HG03342 (cell line): Measurements from ENCODE around the gene EPHA6.
"Not testable (repeated sequence)": the region's sequence is repeated elsewhere in the genome, so short reads cannot be mapped to it uniquely, and the experiment has no call there.

ENCODE experiments used
- ATAC-seq: cut with Tn5 transposase; IDR thresholded peaks from one replicate; pipeline ENCODE4 v1.9.1; 2021; ENCODE audit warnings: mild to moderate bottlenecking, moderate library complexity; ENCODE audit not compliant: unreplicated experiment

Gene EPHA6

DNA sequence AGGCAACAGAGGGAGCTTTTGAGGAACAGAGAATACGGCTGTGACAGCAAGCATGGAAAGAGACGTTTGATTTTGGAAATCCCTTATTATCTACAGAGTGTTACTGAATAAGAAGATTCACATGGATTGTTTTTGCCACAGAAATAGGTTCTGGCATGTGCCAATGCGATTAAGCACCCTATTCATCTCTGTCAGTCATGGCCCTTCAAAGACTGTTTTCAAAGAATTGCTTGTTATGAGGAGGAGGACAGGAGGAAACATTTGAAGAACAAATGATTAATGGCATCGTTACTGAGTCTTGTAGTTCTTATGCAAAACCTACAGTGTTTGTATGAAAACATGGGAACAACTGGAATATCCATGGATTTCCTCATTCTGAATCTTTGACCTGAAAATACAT, 86.2 kb downstream of the EPHA6 start:
- no peak for ATAC-seq

DNA sequence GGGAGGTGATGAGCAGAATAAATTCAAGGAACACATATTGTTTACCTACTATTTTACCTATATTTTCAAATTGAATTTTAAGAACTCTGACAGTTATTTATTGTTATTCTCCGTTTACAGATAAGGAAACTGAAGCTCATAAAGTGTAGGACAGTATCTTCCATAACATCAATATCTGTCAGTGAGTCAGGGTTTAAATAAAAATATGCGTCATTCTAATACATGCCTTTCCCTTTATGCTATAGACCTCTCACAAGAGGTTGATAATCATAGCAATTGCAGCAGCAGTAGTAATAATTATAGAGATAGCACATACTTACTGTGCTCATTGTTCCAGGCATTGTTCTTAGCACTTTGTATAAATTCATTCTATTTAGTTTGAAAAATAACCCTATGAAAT, 101.1 kb downstream of the EPHA6 start:
- no peak for ATAC-seq

DNA sequence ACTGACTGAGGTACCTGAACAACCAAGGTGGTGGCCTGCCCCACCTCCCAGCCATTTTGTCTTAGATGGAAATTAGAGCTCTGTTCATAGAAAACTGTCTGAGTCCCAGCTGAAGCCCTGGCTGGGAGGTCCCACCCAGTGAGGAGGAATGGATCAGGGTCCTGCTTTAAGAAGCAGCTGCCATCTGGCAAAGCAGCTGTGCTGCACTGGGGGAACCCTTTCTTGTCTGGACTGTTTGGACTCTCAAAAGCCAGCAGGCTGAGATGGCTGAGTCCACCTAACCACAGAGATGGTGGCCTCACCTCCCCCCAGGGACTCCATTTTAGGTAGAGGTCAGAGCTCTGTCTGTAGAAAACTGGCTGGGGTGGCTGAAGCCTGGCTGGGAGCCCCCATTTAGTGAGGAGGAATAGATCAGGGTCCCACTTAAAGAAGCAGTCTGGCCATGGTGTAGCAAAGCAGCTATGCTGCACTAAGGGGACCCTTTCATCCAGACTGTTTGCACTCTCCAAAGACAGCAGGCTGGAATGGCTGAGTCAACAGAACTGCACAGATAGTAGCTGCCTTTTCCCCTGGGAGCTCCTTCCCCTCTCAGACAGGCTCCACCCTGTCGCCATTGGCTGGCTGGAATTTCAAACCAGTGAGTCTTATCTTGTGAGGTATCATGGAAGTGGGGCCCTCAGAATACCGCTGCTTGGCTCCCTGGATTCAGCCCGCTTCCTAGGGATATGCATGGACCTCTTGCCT, 116.9 kb downstream of the EPHA6 start:
- ATAC-seq = no peak

DNA sequence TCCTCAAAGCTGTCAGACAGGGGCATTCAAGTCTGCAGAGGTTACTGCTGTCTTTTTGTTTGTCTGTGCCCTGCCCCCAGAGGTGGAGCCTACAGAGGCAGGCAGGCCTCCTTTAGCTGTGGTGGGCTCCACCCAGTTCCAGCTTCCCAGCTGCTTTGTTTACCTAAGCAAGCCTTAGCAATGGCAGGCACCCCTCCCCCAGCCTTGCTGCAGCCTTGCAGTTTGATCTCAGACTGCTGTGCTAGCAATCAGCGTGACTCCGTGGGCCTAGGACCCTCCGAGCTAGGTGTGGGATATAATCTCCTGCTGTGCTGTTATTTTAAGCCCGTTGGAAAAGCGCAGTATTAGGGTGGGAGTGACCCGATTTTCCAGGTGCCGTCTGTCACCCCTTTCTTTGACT, 127.7 kb downstream of the EPHA6 start:
- not testable (repeated sequence) for ATAC-seq

DNA sequence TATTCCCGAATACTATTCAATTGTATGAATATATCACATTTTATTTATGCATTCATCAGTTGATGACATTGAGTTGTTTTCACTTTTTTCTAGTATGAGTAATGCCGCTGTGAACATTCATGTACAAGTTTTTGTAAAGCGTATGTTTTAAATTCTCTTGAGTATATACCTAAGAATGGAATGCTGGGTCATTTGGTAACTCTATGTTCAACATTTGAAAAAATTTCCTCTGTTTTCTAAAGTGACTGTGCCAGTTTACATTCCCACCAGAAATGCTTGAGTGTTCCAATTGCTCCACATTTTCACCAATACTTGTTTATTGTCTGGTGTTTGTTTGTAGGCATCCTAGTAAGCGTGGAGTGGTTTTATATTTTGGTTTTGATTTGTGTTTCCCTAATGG, 144.5 kb downstream of the EPHA6 start:
- ATAC-seq = no peak

DNA sequence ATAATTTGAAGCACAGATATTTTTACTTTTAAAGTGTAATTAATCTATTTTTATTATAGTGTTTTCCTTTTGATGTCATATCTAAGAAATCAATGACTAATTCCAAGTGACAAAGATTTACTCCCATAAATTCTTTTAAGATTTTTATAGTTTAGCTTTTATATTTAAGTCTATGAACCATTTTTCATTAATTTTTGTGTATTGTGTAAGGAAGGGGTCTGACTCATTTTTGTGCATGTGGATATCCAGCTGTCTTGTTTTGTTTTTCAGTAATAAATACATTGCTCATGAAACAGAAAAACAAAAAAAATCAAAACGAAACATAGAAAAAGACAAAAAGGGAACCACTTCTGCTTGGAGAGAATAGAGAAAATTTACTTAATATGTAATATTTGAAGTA, 145.1 kb downstream of the EPHA6 start:
- ATAC-seq = no peak

DNA sequence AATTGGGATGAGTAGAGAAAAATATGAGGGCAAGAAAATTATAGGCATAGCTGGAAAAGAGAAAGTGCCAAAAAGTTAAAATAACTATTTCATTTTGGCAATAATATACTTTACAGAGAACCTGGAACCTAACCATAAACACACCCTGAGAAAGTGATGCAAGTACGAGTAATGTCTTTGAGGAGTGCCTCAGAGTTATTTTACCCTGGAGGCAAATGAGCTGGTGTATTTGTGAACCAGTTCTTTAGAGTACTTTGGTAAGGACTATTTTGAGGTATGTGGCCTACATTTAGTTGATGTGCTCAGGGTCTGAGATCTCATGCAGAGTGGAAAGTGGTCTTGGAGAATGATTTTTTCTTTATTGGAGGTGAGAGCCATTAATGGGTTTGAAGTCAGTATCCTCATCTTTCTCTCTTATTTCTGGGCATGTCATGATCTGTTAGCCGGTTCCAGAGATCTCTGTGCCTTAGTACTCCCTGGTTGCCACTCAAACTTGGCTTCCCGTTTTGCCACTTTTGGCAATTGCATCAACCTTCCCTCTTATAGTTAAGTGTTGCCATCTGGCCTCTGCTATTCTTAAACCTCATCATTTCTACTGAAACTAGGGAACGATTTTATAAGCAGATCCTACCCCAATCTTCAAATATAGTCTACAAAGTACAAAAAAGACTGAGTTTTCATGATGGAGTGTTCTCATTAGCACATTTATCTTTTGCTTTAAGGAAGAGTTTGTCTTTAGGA, 145.7 kb downstream of the EPHA6 start:
- ATAC-seq = no peak

DNA sequence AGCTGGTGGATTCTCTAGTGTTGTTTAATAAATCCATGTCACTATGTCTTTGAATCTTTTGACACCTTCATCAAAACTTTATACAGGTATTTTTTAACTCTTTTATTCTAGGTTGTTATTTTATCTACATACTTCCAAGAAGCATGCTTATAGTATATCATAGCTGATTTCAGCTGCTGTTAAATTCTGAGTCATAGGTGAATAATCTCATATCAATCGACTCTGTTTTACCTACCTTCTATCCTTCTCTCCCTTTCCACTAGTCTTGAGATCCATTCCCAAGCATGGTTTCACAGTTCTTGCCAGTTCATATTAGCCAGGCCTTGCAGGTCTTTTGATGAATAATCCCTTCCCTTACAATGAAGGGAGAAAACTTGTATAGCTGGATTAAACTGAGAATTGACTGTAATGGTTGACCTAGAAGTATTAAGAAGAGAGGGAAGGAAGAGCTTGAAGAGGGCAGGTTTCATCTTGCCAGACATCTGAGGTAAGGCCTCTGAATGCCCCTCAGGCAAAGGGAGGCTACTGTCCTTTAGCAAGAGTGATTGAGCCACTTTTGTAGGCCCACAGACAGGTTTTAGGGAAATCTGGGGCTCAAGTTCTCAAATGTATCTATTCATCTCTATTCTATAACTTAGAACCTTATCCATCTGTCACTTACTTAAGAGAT, 146.4 kb downstream of the EPHA6 start:
- no peak for ATAC-seq

DNA sequence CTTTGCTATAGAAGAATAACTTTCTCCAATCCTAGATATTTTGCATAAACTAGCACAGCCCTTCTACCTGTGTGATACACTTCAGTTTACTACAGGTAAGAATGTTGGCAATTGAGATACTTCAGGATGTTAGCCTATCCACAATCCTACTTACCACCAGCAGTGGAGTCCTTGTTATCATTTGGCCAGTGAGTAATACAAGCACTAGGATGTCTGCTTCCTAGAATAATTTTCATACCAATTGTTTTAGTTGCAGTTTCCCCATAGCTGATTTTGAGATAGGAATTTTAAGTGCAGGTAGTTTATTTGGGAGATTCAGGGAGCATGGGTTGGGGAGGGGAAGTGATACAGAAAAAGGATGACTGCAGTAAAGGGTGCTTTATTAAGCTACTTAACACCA, 147.2 kb downstream of the EPHA6 start:
- no peak for ATAC-seq

DNA sequence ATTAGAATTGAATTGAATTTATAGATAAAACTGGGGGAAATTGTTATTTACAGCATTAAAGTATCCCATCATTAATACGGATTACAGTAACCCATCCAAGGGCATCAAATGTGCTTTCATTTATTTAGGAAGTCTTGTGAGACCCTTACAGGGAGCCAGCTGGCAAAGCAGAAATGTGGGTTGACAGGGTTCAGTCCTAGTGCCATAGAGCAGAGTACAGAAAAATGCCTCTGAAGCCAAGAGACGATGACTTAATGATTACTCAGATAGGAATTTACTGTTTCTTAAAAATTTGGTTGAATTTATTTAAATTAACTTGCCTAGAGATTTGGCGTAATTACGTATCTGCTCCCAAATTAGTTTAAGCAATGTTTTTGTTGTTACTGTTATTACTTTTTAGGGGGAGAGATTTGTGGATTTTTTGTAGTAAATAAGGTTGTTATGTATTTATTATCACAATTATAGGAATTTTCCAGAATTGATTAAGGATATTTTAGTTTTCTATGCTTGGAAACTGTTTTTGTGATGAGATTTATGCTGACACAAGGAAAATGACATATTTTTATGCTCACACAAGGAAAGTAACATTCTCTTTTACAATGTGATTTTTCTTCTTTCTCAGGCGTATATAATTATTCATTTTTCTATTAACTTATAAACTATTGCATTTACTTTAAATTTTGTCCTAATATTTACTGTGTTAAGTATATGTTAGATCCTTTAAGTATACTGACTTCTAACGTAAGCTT, 152.0 kb downstream of the EPHA6 start:
- ATAC-seq = no peak

DNA sequence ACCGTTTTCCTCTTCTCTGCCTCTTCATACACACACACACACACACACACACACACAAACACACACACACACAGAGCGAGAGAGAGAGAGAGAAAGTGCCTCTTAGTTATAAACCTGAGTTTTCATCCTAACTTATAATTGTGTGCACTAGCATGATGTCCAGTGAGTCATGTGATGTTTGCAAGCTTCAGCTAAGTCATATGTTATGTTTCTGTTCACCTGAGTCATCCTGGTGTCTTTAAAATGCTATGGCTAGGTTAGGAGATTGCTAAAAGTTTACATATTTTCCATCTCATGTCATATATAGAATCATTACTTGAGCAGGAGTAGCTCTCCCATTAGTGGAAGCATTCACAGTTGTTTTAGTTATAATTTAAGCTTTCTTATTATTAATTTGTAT, 155.8 kb downstream of the EPHA6 start:
- ATAC-seq = no peak

DNA sequence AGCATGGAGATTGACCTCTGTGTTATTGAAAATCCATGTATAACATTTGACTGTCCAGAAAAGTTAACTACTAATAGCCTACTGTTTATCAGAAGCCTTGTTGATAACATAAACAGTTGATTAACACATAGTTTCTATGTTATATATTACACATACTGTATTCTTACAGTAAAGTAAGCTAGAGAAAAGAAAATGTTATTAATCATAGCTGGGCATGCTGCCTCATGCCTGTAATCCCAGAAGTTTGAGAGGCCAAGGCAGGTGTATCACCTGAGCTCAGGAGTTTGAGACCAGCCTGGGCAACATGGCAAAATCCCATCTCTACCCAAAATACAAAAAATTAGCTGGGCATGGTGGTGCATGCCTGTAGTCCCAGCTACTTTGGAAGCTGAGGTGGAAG, 163.3 kb downstream of the EPHA6 start:
- no peak for ATAC-seq

DNA sequence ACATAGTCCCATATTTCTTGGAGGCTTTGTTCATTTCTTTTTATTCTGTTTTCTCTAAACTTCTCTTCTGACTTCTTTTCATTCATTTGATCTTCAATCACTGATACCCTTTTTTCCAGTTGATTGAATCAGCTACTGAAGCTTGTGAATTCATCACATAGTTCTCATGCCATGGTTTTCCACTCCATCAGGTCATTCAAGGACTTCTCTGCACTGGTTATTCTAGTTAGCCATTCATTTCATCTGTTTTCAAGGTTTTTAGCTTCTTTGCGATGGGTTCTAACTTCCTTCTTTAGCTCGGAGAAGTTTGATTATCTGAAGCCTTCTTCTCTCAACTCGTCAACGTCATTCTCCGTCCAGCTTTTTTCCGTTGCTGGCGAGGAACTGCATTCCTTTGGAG, 169.3 kb downstream of the EPHA6 start:
- ATAC-seq = not testable (repeated sequence)

DNA sequence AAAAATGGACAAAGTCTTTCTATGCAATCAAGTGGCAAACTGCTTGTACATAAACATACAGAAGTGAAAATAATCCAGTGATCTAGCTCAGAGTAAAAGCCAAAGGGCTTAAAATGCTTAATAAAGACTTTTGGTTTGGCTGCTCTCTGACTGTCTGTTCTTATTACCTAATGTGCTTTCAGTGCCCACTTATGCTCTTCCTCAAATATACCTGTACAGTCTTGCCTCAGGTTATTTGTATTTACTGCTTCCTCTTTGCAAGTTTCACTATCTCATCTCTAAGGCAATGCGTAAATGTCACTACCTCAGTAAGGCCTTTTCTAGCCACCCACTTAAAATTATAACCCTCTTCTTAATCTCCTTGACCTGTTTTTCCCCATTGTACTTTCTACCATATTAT, 171.8 kb downstream of the EPHA6 start:
- no peak for ATAC-seq

DNA sequence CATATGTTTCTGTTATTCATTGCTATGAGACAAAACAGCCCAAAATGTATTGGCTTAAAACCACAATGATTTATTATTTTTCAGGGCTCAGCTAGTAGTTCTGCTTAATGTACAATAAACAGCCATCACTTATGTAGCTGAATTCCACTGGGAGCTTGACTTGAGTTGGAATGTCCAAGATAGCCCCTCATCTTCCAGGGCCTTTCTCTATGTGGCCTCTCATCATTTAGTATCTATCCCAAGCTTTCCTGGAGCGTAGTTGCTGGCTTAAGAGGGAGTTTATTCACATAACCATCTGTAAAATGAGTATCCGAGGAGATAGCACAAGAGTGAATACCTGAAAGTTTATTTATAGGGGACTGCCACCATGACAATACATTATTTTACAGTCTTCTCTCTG, 176.8 kb downstream of the EPHA6 start:
- ATAC-seq = no peak

DNA sequence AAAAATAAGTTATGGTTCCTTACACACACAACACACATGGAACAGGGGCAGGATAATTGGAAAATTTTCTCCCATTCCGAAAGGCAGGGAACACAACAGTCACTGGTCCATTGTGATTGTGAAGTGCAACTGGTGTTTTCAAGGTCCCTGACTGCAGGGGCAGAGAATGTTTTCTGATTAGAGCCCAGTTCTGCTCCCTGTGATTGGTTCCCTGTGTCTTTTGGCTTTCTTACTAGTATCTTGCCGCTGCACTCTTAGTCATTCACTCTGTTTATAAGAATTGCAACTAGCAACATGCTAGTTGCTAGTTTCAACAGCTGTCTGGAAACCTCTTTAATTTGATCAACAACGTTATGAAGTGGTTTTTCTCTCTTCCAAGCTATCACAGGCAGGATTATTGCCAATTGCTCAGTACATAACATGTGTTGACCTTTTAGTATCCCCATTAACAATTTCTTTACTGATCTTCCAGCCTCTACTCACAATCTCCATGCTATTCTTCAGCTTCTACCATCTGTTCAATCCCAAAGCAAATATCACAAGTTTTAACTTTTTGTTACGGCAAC, 177.5 kb downstream of the EPHA6 start:
- no peak for ATAC-seq

DNA sequence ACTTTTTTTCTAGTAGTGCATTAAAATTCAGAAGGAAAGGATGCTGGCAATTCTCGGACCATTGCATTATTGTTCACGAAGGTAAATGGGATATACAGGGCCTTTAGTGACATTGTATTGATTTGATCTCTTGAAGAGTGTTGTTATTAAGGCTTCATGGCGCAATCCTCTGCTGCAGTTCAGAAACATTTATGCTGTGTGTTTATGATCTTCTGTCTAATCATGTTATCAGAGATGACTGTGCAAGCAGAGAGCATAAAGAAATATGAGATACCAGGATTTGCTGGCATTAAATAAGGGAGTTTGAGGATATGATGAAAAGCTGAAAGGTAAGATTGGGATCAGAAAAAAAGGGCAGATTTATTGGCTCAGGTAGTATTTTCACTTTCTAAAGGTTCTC, 180.6 kb downstream of the EPHA6 start:
- ATAC-seq = no peak

DNA sequence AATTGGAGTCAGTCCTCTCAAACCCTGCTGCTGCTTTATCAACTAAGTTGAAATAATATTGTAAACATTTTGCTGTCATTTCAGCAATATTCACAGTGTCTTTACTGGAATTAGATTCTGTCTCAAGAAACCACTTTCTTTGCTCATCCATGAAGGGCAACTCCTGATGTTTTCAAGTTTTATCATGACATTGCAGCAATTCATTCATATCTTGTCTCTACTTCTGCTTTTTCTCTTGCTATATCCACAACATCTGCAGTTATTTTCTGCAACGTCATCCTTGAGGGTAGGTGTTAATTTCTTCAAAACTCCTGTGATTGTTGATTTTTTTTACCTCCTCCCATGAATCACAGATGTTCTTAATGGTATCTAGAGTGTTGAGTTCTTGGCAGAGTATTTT, 181.6 kb downstream of the EPHA6 start:
- ATAC-seq = no peak

DNA sequence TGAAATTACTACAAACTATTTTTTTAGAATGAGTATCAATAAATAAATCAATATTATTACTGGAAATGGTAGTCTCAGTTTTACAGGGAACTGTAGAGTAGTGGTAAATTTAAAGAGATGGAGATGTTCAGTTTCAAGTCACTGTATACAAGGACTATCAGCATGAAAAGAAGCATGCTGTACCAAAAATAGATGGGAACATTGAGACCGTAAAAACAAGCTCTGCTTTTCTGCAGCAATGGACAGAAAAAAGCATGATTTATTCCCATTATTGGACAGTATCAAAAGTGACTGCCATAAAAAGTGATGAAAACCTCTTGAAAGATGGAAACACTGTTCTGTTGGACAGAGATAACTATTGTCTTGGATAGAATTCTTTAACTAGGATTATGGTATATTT, 187.2 kb downstream of the EPHA6 start:
- ATAC-seq = no peak

DNA sequence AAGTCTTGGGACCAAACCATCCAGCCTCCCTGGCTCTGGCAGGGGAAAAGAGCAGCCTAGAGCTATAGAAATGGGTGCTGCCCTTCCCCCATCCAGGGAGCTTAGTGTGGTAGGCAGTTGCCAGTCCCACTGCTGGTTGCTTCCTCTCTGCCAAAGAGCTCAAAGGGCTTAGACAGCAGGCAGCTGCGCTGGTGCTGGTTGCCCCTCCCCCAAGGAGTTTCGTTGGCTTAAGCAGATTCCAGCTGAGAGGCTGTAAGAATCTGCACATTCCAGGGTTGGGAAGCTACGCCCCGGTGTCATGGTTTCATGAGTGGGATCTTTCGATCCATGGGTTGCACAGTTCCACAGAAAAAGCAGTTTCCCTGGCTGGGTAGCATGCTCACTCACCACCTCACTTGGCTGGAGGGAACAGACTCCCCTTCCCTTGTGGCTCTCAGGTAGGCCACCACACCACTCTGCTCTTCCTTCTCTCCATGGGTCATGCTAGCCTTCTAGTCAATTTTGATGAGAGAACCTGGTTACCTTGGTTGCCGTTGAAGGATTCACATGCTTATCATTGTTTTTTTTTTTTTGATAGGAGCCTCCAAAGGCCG, 195.1 kb downstream of the EPHA6 start:
- ATAC-seq = no peak
